Common myeloid progenitor, CD34-positive (primary cell): ENCODE data around the gene SLC6A20.

Experiments
- CTCF ChIA-PET: fragments of 350-600 bp; sonication (Branson Sonifier 250); formaldehyde crosslinking; loops from one replicate; lab custom pipeline; 2021; ENCODE audit warnings: antibody characterized with exemption; lab: Charles Lee
- POLR2A ChIA-PET: fragments of 350-600 bp; sonication (Branson Sonifier 250); formaldehyde crosslinking; loops from one replicate; lab custom pipeline; 2021; ENCODE audit warnings: antibody characterized with exemption; lab: Charles Lee
- DNase-seq, 3 donors: peaks; one replicate each; pipeline versions ENCODE4 v3.0.0 to v3.0.0-alpha.2; 2013
- H3K27ac ChIP-seq, 2 experiments: 1 replicate in 1 of 2; 2 replicates in 1 of 2; pipeline ENCODE4 v1.7.0; 2013; ENCODE audit warnings: inconsistent platforms in 2 of 2, low read length in 2 of 2, mild to moderate bottlenecking in 2 of 2, low read depth in 1 of 2, moderate library complexity in 1 of 2; ENCODE audit not compliant: severe bottlenecking in 2 of 2, insufficient read depth in 1 of 2, poor library complexity in 1 of 2
- H3K27me3 ChIP-seq, 5 experiments: replicated peaks in 2 of 5; 1 replicate in 3 of 5; 2 replicates in 2 of 5; pipeline versions ENCODE4 v1.6.1 to v1.7.0; 2013; ENCODE audit warnings: low read length in 4 of 5, mild to moderate bottlenecking in 2 of 5, moderate library complexity in 2 of 5, inconsistent platforms in 1 of 5; ENCODE audit not compliant: insufficient read depth in 5 of 5, control insufficient read depth in 4 of 5
- H3K36me3 ChIP-seq, 4 experiments: 1 replicate in 2 of 4; 2 replicates in 2 of 4; pipeline versions ENCODE4 v1.6.1 to v1.7.0; 2013; ENCODE audit warnings: low read length in 3 of 4, control low read depth in 1 of 4, mild to moderate bottlenecking in 1 of 4; ENCODE audit not compliant: control insufficient read depth in 4 of 4, insufficient read depth in 4 of 4
- H3K4me1 ChIP-seq, 4 experiments: 1 replicate in 3 of 4; 2 replicates in 1 of 4; pipeline versions ENCODE4 v1.6.1 to v1.7.1; 2013; ENCODE audit warnings: low read length in 3 of 4, mild to moderate bottlenecking in 3 of 4, control low read depth in 1 of 4, inconsistent platforms in 1 of 4, moderate library complexity in 1 of 4; ENCODE audit not compliant: control insufficient read depth in 4 of 4, insufficient read depth in 4 of 4; ENCODE audit errors: control extremely low read depth in 1 of 4
- H3K4me3 ChIP-seq, 7 experiments: 1 replicate in 4 of 7; 2 replicates in 3 of 7; pipeline versions ENCODE4 v1.5.1 to v1.7.0; 2013; ENCODE audit warnings: mild to moderate bottlenecking in 7 of 7, low read length in 6 of 7, moderate library complexity in 6 of 7, inconsistent platforms in 2 of 7, low read depth in 2 of 7, control low read depth in 1 of 7; ENCODE audit not compliant: insufficient read depth in 4 of 7, control insufficient read depth in 1 of 7; ENCODE audit errors: extremely low read depth in 1 of 7
- H3K9me3 ChIP-seq, 5 experiments: 1 replicate in 4 of 5; 2 replicates in 1 of 5; pipeline versions ENCODE4 v1.6.1 to v1.7.1; 2013; ENCODE audit warnings: low read length in 4 of 5, mild to moderate bottlenecking in 2 of 5, inconsistent platforms in 1 of 5, low read depth in 1 of 5, moderate library complexity in 1 of 5; ENCODE audit not compliant: control insufficient read depth in 4 of 5, insufficient read depth in 2 of 5; ENCODE audit errors: control extremely low read depth in 1 of 5
- WGBS: methylation state at CpG from one replicate; pipeline ENCODE4 v1.1.5; 2013; ENCODE audit not compliant: insufficient coverage; 5-methylcytosine and 5-hydroxymethylcytosine counted together

Gene SLC6A20

DNA sequence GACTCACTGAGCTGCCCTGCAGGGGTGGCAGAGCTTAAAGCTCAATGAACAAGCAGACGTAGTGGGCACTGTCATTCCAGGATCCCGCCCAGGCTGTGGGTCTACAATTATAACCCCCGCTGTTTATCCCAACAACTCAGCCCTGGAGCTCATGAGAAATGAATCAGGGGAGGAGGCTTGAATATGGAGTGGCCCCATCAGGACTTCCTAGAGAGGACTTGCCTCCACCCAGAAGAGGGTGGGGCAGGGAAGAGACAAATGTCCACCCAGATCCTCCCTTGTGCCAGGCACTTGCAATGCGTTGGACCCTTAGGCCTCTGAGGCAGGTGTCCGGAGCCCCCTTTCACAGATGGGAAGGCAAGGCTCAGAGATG, 33.0 kb downstream of the SLC6A20 start:
- Histone ChIP-seq H3K9me3 (peaks cover 0 to 9% (median 5%) of the 10 kb centered on the region in 5 experiments), H3K36me3 (no peaks in the 10 kb centered on the region), H3K4me3 (no peak overlapping the region), H3K27me3 (peaks cover 0 to 3% (median 0%) of the 10 kb centered on the region in 5 experiments), H3K4me1 (no peaks in the 10 kb centered on the region), H3K27ac (no peak overlapping the region)
- 98% methylated on average over 3 of the region's 5 CpGs for WGBS
- POLR2A ChIA-PET: no interaction called here
- DNase-seq: no peak
- CTCF ChIA-PET: interaction anchor here (1.0 to 5.7 kb wide), 12 partner anchors 8 to 318 kb away, joined by 3 to 61 read pairs (median 4); no protein-coding TSS in a partner anchor

GRCh38 chr3:45762647-45763302, 33.6 kb downstream of the SLC6A20 start:
- WGBS: 96% methylated on average over 17 of the region's 19 CpGs
- Histone ChIP-seq H3K36me3 (no peaks in the 10 kb centered on the region), H3K4me1 (no peaks in the 10 kb centered on the region), H3K27me3 (peaks cover 0 to 3% (median 0%) of the 10 kb centered on the region in 5 experiments), H3K27ac (no peak overlapping the region), H3K9me3 (peaks cover 0 to 9% (median 5%) of the 10 kb centered on the region in 5 experiments), H3K4me3 (no peak overlapping the region)
- CTCF ChIA-PET: interaction anchor here (1.0 to 5.7 kb wide), 15 partner anchors 9 to 320 kb away, joined by 3 to 61 read pairs (median 3); no protein-coding TSS in a partner anchor
- no peak for DNase-seq
- POLR2A ChIA-PET: no interaction called here

DNA sequence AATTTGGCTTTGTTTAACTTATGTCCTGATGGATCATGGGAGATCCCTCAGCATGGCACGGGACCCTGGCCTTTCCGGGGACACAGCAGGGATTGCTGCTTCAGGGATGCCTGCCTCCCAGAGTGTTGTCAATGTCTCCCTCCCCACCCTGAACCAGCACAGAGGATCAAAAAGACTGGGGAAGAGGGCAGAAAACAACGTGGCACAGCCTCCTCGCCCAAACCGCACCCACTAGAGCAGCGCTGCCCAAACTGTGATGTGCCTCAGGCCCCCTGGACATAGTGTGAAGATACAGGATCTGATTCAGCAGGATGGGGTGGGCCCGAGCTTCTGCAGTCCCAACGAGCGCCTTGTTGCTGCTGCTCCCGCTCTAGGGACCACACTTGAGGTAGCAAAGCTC, 34.5 kb downstream of the SLC6A20 start:
- H3K4me1 ChIP-seq: no peaks in the 10 kb centered on the region
- H3K4me3 ChIP-seq: no peak overlapping the region
- CTCF ChIA-PET: interaction anchor here (1.0 to 5.7 kb wide), 11 partner anchors 9 to 321 kb away, joined by 3 to 61 read pairs (median 3); no protein-coding TSS in a partner anchor
- WGBS: 94% methylated on average over 8 of the region's 10 CpGs
- H3K36me3 ChIP-seq: no peaks in the 10 kb centered on the region
- H3K27ac ChIP-seq: no peak overlapping the region
- POLR2A ChIA-PET: no interaction called here
- H3K9me3 ChIP-seq: peaks cover 0 to 5% (median 0%) of the 10 kb centered on the region in 5 experiments
- H3K27me3 ChIP-seq: peaks cover 0 to 3% (median 0%) of the 10 kb centered on the region in 5 experiments
- DNase-seq: no peak

GRCh38 chr3:45760878-45761711, 35.2 kb downstream of the SLC6A20 start:
- WGBS: 51% methylated on average over 10 of the region's 14 CpGs
- H3K27me3 ChIP-seq: peaks cover 0 to 3% (median 0%) of the 10 kb centered on the region in 5 experiments
- H3K4me1 ChIP-seq: no peaks in the 10 kb centered on the region
- DNase-seq: peak; percentile 47 to 69 (median 65)
- POLR2A ChIA-PET: interaction anchor here (0.6 kb wide), 2 partner anchors 165 to 726 kb away, joined by 3 read pairs; no protein-coding TSS in a partner anchor
- no peak overlapping the region for H3K4me3 ChIP-seq
- H3K27ac ChIP-seq: no peak overlapping the region
- no peaks in the 10 kb centered on the region for H3K36me3 ChIP-seq
- H3K9me3 ChIP-seq: no peaks in the 10 kb centered on the region
- CTCF ChIA-PET: interaction anchor here (1.0 to 5.7 kb wide), 10 partner anchors 11 to 317 kb away, joined by 3 to 61 read pairs (median 4); no protein-coding TSS in a partner anchor

- ChIA-PET CTCF (interaction anchor here (1.1 to 5.7 kb wide), 7 partner anchors 9 to 318 kb away, joined by 3 to 61 read pairs (median 7); no protein-coding TSS in a partner anchor), POLR2A (no interaction called here)
- no peak overlapping the region for H3K27ac ChIP-seq
- no peak for DNase-seq
- no peaks in the 10 kb centered on the region for H3K9me3 ChIP-seq
- 84% methylated on average over 12 of the region's 12 CpGs for WGBS
- peaks cover 0 to 3% (median 0%) of the 10 kb centered on the region in 5 experiments for H3K27me3 ChIP-seq
- no peaks in the 10 kb centered on the region for H3K4me1 ChIP-seq
- no peaks in the 10 kb centered on the region for H3K36me3 ChIP-seq
- H3K4me3 ChIP-seq: no peak overlapping the region
Measured at GRCh38 chr3:45759851-45760250, 36.5 kb downstream of the SLC6A20 start.

GRCh38 chr3:45758871-45759270, 37.5 kb downstream of the SLC6A20 start:
- Histone ChIP-seq H3K36me3 (no peaks in the 10 kb centered on the region), H3K4me1 (no peaks in the 10 kb centered on the region), H3K4me3 (no peak overlapping the region), H3K9me3 (no peaks in the 10 kb centered on the region), H3K27ac (no peak overlapping the region), H3K27me3 (peaks cover 0 to 3% (median 0%) of the 10 kb centered on the region in 5 experiments)
- 95% methylated on average over 14 of the region's 16 CpGs for WGBS
- DNase-seq: no peak
- CTCF ChIA-PET: interaction anchor here (0.6 to 5.7 kb wide), 3 partner anchors 13 to 354 kb away, joined by 3 to 61 read pairs (median 3); no protein-coding TSS in a partner anchor
- POLR2A ChIA-PET: no interaction called here
